GM23338 (cell line): ENCODE data around the gene NHEJ1.

Experiments used
- CREB1 ChIP-seq: fragments of 250-450 bp; sonication (Bioruptor Pico); IDR thresholded peaks from 2 replicates; pipeline ENCODE4 v1.5.0; 2020; ENCODE audit warnings: low read depth, mild to moderate bottlenecking, moderate library complexity
- CTCF ChIP-seq, 2 experiments: fragments of 200-600 bp in 1 of 2; sonication (generic) in 1 of 2; conservative IDR thresholded peaks; 2 replicates each; pipeline versions ENCODE4 v1.5.1 to v1.6.1; 2016 to 2017; ENCODE audit warnings: antibody characterized with exemption in 2 of 2, low read depth in 2 of 2, mild to moderate bottlenecking in 2 of 2, moderate library complexity in 1 of 2
- ETS1 ChIP-seq: IDR thresholded peaks from 2 replicates; pipeline ENCODE4 v1.6.1; 2016; ENCODE audit warnings: antibody characterized with exemption
- EZH2 ChIP-seq: fragments of 200-600 bp; sonication (generic); IDR thresholded peaks from one replicate; pipeline ENCODE4 v1.8.0; 2017; ENCODE audit warnings: antibody characterized with exemption, mild to moderate bottlenecking, low read depth; ENCODE audit not compliant: unreplicated experiment
- EZH2phosphoT487 ChIP-seq: fragments of 200-600 bp; sonication (generic); IDR thresholded peaks from one replicate; pipeline ENCODE4 v1.8.1; 2018; ENCODE audit warnings: antibody characterized with exemption; ENCODE audit not compliant: unreplicated experiment
- JUNB ChIP-seq: IDR thresholded peaks from one replicate; pipeline ENCODE4 v1.6.1; 2016; ENCODE audit warnings: antibody characterized with exemption; ENCODE audit not compliant: unreplicated experiment
- POLR2AphosphoS5 ChIP-seq: IDR thresholded peaks from 2 replicates; pipeline ENCODE4 v1.6.1; 2016; ENCODE audit warnings: antibody characterized with exemption, low read depth
- REST ChIP-seq: IDR thresholded peaks from one replicate; pipeline ENCODE4 v1.6.1; 2018; ENCODE audit warnings: antibody characterized with exemption; ENCODE audit not compliant: unreplicated experiment
- ZNF331 ChIP-seq: fragments of 250-450 bp; sonication (Bioruptor Pico); IDR thresholded peaks from 2 replicates; pipeline ENCODE4 v1.5.0; 2020; ENCODE audit warnings: low read depth, mild to moderate bottlenecking, moderate library complexity

GRCh38 chr2:219059375-219059724, 101.3 kb downstream of the NHEJ1 start:
- TF ChIP-seq CREB1 (CRISPR knock-in tag) (no peak), CTCF (conservative IDR thresholded peaks at IDR 0.05; ENCODE audit: low read depth in 2 of 2) (no peak), POLR2AphosphoS5 (no peak), ETS1 (no peak), REST (no peak), ZNF331 (no peak), JUNB (no peak), EZH2phosphoT487 (no peak), EZH2 (no peak)
